ENCODE results near the gene SH3RF1. TPM values are rescaled to one million over a fixed set of nuclear protein-coding genes. Genes with fewer than 3 reads are reported as not detected.
"Not testable (repeated sequence)": the region's sequence is repeated elsewhere in the genome, so short reads cannot be mapped to it uniquely, and the experiment has no call there.

SH3RF1 gene
- total RNA-seq, 2 donors from 2014 or later = 17.1 to 17.4 TPM

DNA sequence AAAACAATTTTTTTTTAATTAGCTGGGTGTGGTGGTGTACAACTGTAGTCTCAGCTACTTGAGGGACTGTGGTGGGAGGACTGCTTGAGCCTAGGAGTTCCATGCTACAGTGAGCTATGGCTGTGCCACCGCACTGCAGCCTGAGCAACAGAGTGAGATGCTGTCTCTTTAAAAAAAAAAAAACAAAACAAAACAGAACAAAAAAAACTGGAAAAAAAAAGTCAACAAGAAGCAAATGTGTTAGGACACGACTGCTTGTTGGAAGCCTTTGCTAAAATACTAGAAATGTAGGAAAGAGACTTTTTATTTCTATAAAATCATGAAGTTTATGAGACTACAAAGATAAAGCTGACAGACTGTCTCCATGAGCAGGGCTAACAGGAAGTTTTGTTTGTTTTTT is 87.2 kb downstream of the SH3RF1 start:
- no peak for TF ChIP-seq POLR2A (IDR thresholded peaks at IDR 0.05)
- TF ChIP-seq CTCF (IDR thresholded peaks at IDR 0.05) = no peak
- ATAC-seq = peak; percentile 3
- Histone ChIP-seq H3K27me3 (no peaks in the 10 kb centered on the region), H3K4me1 (peaks cover 36% of the 10 kb centered on the region), H3K27ac (no peak overlapping the region), H3K4me3 (no peak overlapping the region), H3K9me3 (no peaks in the 10 kb centered on the region), H3K36me3 (replicated peaks in 1 of 2; ENCODE audit: insufficient read depth in 1 of 2, low read depth in 2 of 2) (no peaks in the 10 kb centered on the region)
- intact Hi-C loops (cut with DNase I) = no loop called here
- WGBS, 2 donors = 33 to 54% methylated on average over 2 of the region's 2 CpGs
- DNase-seq = no peak

DNA sequence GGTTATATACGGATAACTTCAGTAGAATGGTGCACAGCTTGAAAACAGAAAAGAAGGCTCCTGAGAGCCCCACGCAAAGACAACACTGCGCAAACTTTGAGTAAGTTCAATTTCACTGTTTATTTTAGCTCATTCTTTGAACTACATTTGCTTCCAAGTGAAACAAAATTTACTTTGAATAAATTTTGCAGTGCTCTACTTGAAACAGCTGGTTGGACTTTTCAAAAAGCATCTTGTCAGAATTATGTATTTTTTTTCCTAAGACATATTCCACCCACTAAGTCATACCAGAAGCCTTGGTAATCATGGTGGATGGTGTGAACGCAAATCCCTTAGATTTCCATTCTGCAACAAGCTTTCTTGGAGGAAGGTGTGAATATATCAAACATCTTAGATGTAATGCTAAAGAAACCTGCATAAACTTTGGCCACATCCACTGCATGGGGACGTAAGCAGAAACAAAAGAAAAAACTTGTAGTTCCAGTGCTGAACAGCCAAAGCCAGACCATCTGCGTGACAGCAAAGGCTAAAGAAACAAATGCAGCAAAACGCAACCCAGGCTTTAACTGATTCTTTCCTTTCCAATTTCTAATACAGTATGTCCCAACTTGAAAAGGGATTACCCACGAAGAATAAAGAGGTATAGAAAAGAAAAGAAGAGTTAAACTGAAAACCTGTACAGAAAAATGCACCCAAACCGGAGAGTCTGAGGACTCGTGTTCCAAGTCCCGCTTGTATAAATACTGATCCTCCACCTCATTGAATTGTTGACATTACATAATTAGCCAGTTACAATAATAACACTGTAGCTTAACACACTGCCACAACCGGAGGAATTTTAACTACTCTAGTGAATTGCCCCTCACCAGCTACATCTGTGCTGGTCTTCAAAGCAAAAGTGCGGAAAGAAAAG is 90.9 kb downstream of the SH3RF1 start:
- DNase-seq = no peak
- H3K36me3 ChIP-seq (replicated peaks in 1 of 2; ENCODE audit: insufficient read depth in 1 of 2, low read depth in 2 of 2) = no peaks in the 10 kb centered on the region
- peaks cover 25% of the 10 kb centered on the region for H3K4me1 ChIP-seq
- no peaks in the 10 kb centered on the region for H3K9me3 ChIP-seq
- H3K27me3 ChIP-seq = no peaks in the 10 kb centered on the region
- 37 to 55% methylated on average over 13 of the region's 13 CpGs for WGBS, 2 donors
- H3K27ac ChIP-seq = peak overlapping the region in 2 of 4 donors; percentile 16 to 40
- ATAC-seq = peak; percentile 68
- TF ChIP-seq CTCF (IDR thresholded peaks at IDR 0.05) (no peak), POLR2A (IDR thresholded peaks at IDR 0.05) (no peak)
- H3K4me3 ChIP-seq = no peak overlapping the region
- intact Hi-C loops (cut with DNase I) = no loop called here

DNA sequence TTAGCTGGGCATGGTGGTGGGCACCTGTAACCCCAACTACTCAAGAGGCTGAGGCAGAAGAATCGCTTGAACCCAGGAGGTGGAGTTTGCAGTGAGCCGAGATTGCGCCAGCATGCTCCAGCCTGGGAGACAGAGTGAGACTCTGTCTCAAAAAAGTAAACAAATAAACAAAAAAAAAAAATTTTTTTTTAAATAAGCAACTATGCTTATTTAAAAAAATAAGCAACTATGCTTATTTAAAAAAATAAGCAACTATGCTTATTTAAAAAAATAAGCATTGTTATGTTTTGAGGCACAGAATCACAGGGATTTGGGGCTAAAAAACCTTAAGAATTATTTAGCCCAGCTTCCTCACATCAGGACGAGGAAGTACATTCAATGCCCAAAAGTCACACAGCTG is 92.7 kb downstream of the SH3RF1 start:
- H3K36me3 ChIP-seq (replicated peaks in 1 of 2; ENCODE audit: insufficient read depth in 1 of 2, low read depth in 2 of 2); H3K4me3 ChIP-seq; H3K27me3 ChIP-seq; intact Hi-C loops (cut with DNase I); H3K27ac ChIP-seq; DNase-seq; ATAC-seq; H3K4me1 ChIP-seq; H3K9me3 ChIP-seq: not testable (repeated sequence)
- 90 to 96% methylated on average over 4 of the region's 4 CpGs for WGBS, 2 donors

DNA sequence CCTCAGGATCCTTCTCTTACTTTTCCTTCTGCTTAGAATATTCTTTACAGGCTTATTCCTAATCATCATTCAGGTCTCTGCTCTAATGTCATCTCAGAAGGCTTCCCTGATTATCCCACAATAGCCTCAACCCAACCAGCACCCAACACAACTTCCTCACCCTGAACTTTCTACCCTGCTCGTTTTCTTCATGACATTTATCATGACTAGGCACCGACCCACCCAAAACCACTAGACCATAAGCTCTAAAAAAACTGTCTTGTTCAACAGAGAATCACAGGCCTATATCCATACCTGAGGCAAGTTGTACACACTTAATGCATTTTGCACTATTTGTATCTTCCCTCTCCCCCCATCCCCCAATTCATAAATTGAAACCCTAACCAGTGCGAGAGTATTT is 95.3 kb downstream of the SH3RF1 start:
- TF ChIP-seq POLR2A (IDR thresholded peaks at IDR 0.05) = no peak
- no peak for TF ChIP-seq CTCF (IDR thresholded peaks at IDR 0.05)
- Histone ChIP-seq H3K36me3 (replicated peaks in 1 of 2; ENCODE audit: insufficient read depth in 1 of 2, low read depth in 2 of 2) (no peaks in the 10 kb centered on the region), H3K4me1 (peaks cover 8% of the 10 kb centered on the region), H3K9me3 (no peaks in the 10 kb centered on the region), H3K27ac (no peak overlapping the region), H3K27me3 (no peaks in the 10 kb centered on the region), H3K4me3 (no peak overlapping the region)
- 82 to 85% methylated on average over 3 of the region's 3 CpGs for WGBS, 2 donors
- intact Hi-C loops (cut with DNase I) = no loop called here
- DNase-seq = no peak
- ATAC-seq = no peak

DNA sequence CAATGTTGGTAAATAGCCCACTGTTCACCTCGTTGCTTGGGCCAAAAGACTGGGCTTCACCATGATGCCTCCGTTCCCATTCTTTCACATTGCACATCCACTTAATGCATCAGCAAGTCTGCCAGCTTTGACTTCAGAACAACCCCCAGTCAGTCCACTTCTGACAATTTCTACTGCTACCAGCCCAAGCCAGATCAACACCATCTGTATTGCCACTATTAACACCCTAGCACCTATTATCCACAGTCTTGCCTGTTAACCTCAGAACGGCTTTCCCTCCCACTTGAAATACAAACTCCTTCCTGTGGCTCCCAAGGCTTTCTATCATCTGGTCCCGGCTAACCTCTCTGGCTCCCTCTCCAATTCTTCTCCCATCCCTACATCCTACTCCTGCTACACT is 95.7 kb downstream of the SH3RF1 start:
- Histone ChIP-seq H3K27ac (no peak overlapping the region), H3K4me3 (no peak overlapping the region), H3K9me3 (no peaks in the 10 kb centered on the region), H3K27me3 (no peaks in the 10 kb centered on the region), H3K36me3 (replicated peaks in 1 of 2; ENCODE audit: insufficient read depth in 1 of 2, low read depth in 2 of 2) (no peaks in the 10 kb centered on the region), H3K4me1 (peaks cover 3% of the 10 kb centered on the region)
- ATAC-seq = no peak
- TF ChIP-seq POLR2A (IDR thresholded peaks at IDR 0.05) = no peak
- no peak for TF ChIP-seq CTCF (IDR thresholded peaks at IDR 0.05)
- intact Hi-C loops (cut with DNase I) = no loop called here
- 94 to 95% methylated on average over 4 of the region's 4 CpGs for WGBS, 2 donors
- no peak for DNase-seq

Data from body of pancreas (tissue), 4 donors.